ENCODE measurements around the gene LIN7C.

The LIN7C gene

GRCh38 chr11:27444801-27445215 is 61.8 kb downstream of the LIN7C start:
- DNase-seq = no peak
